Stimulated activated CD8-positive, alpha-beta memory T cell treated with anti-CD3 and anti-CD28 coated beads, Interleukin-15, amount 100 ng/mL, for 4 hours (primary cell): ENCODE results near the gene GPSM3.
A peak's percentile ranks its signal among the peaks of the same experiment; 100 is the strongest.

Source experiments
- DNase-seq, 2 donors: peaks; one replicate each; pipeline ENCODE4 v3.0.0-alpha.2; 2020; ENCODE audit warnings: low read depth in 2 of 2

GPSM3 gene

GRCh38 chr6:32174416-32174815 is 18.0 kb downstream of the GPSM3 start:
- no peak for DNase-seq

GRCh38 chr6:32173051-32173727 is 19.3 kb downstream of the GPSM3 start:
- DNase-seq, result no peak

- no peak for DNase-seq
These were observed 21.2 kb downstream of the GPSM3 start for GRCh38 chr6:32171234-32171633.

GRCh38 chr6:32170294-32170693 is 22.1 kb downstream of the GPSM3 start:
- DNase-seq, result no peak

- DNase-seq, result no peak
These were observed 23.4 kb downstream of the GPSM3 start for GRCh38 chr6:32168807-32169591.

- no peak for DNase-seq
These were observed 24.1 kb downstream of the GPSM3 start for GRCh38 chr6:32168350-32168749.

GRCh38 chr6:32167761-32168262 is 24.6 kb downstream of the GPSM3 start:
- DNase-seq, result no peak

GRCh38 chr6:32167154-32167760 is 25.2 kb downstream of the GPSM3 start:
- DNase-seq, result no peak

GRCh38 chr6:32166411-32167061 is 25.9 kb downstream of the GPSM3 start:
- DNase-seq, result no peak

GRCh38 chr6:32164295-32164694 is 28.1 kb downstream of the GPSM3 start, which contains the start of gene EGFL8:
TSS of gene EGFL8 (plus strand) at chr6:32164595. CDS start at chr6:32166166, 1,571 bp downstream.
- no peak for DNase-seq

GRCh38 chr6:32163559-32164258 is 28.7 kb downstream of the GPSM3 start:
- no peak for DNase-seq

- DNase-seq, result no peak
These were observed 34.4 kb downstream of the GPSM3 start for GRCh38 chr6:32158052-32158451.

- DNase-seq, result no peak
These were observed 35.6 kb downstream of the GPSM3 start for GRCh38 chr6:32156891-32157290.

GRCh38 chr6:32154514-32155161 is 37.8 kb downstream of the GPSM3 start:
- DNase-seq, result peak; percentile 26 to 38

GRCh38 chr6:32153564-32154513 is 38.6 kb downstream of the GPSM3 start, which contains the start of gene PPT2:
TSS of gene PPT2 (plus strand) at chr6:32154141. CDS start at chr6:32154595, 454 bp downstream.
- DNase-seq, result peak; percentile 48 to 60

- no peak for DNase-seq
These were observed 39.5 kb downstream of the GPSM3 start for GRCh38 chr6:32152769-32153563.

GRCh38 chr6:32151863-32152768 is 40.3 kb downstream of the GPSM3 start, which contains the start of gene PRRT1:
TSS of gene PRRT1 (minus strand) at chr6:32151939. CDS start at chr6:32151827, 112 bp downstream.
- DNase-seq, result no peak
